GM18870 (cell line): Measurements from ENCODE around the gene GPX3.

Experiments used
- ATAC-seq: cut with Tn5 transposase; IDR thresholded peaks from one replicate; pipeline ENCODE4 v1.9.1; 2021; ENCODE audit warnings: moderate library complexity; ENCODE audit not compliant: unreplicated experiment

The GPX3 gene

DNA sequence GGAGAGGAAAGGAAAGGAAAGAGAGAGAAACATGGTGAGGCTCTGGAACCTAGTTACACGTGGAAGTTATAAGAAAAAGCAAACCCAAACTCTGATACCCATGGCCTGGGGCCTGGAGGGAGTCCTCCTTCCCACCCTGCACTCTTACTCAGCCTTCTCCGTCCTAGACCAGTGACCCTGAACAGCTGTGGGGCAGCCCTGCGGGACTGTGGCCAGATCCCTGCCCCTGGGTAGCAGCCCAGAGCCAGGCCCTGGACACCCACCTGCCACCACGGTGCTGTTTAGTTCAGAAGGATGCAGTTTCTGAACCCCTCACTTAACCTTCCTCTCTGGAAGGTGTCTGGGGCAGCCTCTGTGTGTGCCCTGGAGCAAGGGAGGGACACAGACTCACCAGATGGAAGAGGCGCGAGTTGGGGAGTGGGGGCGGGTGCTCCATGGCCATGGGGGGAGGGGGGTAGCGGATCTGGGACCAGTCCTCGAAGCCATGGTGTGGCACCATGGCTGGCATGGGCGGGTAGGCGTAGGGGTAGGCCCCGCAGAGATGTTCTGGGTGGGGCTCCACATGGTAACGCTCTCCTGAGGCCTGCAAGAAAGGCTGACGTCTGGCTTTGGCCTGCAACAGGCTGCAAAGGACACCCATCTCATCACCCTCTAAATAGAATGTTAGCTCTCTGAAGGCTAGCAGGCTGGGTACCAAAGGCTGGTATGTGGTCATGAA is 13.0 kb downstream of the GPX3 start:
- no peak for ATAC-seq

GRCh38 chr5:151034422-151035379 is 14.3 kb downstream of the GPX3 start:
- no peak for ATAC-seq

DNA sequence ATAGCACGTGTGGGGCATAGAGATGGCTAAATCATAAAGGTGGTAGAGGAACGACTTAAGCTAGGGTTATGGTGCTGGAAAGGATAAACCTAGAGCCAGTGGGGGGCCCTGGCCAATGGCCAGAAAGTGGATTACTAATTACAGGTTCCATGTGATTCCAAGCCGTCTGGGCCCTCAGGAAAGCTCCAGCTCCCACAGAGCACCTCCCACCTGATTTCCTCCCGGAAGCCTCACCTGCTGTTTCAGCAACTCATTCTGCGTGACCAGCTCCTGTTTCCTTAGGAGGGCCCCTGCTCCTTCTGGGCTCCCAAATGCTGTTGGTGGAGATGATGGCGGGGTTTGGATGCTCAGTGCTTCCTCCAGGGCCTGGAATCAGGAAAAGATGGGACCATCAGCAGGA is 16.2 kb downstream of the GPX3 start:
- no peak for ATAC-seq

- no peak for ATAC-seq
Observed at GRCh38 chr5:151037561-151038411, 17.4 kb downstream of the GPX3 start.

DNA sequence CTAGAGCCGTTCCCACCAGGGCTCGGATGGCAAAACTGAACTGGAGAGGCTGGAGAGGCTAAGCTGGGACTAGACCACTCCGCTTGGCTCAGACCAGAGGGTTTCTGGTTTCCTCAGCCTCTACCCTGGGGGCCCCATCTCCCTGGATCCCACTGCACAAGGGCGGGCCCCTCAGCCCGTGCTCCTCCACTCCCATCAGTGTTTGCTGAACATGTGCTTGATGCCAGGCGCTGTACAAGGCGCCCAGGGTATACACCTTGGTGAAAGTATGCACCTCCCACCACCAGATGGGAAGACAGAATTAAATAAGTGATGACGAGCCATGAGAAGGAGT is 18.0 kb downstream of the GPX3 start:
- no peak for ATAC-seq

DNA sequence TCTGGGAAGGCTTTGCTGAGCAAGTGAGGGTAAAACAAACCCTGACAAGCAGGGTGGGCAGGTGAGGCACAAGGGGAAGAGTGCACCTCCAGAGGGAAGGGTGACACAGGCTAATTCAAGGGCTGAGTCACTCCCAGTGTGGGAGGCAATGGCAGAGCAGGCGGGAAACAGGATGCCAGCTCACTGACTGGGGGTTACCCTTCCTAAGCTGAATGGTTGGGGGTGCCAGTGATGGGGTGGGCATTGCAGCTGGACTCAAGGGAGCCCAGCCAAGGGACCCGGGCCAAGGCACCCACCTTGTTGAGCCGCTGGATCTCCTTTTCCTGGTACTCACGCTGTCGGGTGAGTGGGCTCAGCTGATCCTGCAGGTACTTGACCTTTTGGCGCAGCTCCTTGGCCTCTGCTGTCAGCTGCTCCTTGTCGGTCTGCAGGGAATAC is 18.4 kb downstream of the GPX3 start:
- ATAC-seq = no peak

DNA sequence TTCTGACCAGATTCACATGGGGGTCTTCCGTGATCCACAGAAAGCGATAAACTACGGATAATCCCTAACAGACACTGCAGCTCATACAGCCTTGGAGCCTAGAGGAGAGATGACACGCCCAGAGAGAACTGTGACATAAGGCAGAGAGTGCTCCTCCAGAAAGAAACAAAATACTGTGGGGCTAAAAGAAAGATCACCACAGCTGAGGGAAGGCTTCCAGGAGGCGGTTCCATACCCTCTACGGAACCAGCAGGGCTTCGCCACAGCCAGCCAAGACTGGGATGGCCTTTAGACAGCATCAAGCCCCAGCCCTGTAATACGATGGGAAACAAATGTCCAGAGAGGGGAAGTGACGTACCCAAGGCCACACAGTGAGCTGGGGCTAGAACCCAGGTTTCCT is 19.3 kb downstream of the GPX3 start:
- ATAC-seq = no peak

DNA sequence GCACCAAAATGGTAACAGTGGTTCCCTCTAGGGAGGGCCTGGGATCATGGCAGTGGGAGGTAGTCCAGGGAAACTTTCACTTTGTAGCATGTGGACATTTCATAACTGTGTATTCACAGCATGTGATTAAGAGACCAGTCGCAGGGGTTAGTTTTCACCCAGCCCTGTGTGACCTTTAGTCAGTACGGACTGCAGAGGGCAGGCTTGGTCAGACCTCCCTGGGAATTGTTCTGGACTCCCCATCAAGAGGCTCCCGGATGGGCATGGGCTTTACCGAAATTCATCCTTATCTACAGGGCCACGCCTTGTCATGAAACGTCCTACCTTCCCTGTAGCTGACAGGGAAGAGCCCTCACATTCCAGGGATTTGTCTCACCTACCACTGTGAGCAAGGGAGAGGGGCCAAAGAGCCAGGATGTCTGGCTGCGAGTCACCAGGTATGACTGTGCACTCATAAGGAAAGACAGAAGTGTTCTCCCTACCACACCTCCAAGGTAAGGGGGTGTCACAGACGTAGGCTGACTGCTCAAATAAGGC is 19.9 kb downstream of the GPX3 start:
- ATAC-seq = no peak

DNA sequence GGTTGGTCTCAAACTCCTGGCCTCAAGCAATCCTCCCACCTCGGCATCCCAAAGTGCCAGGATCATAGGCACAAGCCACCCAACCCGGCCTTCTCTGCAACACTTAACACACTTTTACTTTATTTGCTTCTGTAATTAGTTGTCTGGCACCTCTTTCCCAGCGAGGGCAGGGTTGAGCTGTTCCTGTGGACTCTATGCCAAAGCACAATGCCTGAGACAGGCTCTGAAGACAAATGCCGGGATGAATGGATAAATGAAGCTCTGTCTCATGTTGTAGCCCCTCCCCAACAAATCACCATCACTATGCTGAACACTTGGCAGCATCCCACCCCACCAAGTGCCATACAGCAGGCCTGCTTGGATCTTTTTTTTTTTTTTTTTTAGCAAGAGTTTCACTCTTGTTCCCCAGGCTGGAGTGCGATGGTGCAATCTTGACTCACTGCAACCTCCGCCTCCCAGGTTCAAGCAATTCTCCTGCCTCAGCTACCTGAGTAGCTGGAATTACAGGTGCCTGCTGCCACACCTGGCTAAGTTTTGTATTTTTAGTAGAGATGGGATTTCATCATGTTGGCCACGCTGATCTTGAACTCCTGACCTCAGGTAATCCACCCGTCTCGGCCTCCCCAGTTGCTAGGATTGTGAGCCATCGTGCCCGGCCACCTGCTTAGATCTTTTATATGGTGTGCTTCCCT is 21.3 kb downstream of the GPX3 start:
- no peak for ATAC-seq

DNA sequence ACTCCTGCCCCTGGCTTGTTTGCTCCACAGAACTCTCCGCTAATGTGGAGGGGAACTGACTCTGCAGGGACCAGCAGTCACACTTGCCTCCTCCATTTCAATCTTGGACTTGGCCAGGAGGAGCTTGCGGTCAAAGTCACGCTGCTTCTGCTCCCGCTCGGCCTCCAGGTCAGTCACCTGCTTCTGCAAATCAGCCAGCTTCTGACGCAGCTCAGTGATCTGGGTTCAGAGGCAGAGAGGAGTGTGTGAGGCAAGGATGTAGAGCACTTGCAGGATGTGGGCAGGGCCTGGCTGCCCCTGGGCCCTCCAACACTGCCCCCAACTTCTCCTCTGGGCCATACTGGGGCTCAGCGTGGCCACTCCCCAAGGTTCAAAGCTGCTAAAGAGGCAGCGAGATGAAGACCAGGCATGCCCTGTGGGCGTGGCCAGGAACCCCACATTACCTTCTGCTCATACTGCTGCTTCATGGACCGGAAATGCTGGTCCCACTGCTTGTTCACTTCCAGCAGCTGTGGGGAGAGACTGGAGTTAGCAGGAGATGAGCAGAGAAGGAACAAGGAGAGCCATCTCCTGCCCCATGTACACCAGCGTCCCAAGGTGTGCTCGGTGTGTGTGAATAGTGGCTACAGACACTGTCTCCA is 22.2 kb downstream of the GPX3 start:
- no peak for ATAC-seq

- ATAC-seq = no peak
Observed at GRCh38 chr5:151047814-151048425, 27.5 kb downstream of the GPX3 start.

DNA sequence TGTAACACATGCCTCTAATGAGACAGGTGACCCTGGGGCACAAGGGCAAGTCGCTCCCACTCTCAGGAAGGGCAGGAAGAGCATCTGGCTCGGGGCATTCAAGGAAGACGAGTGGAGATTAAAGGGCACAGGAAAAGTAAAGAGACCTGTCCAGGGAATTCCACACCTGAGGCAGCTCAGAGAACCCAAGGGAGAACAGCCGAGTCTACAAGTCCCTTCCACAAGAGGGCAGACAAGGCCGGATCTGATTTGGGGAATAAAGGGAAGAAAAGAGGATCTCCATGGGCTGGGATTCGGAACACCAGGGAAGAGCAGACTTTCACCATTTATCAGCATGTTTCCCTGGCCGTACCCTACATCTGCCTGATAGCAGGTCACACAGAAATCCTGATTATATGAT is 28.1 kb downstream of the GPX3 start:
- no peak for ATAC-seq

- peak; percentile 76 for ATAC-seq
Observed at GRCh38 chr5:151051066-151051930, 30.9 kb downstream of the GPX3 start.

GRCh38 chr5:151051931-151052608 is 31.7 kb downstream of the GPX3 start:
- ATAC-seq = no peak

DNA sequence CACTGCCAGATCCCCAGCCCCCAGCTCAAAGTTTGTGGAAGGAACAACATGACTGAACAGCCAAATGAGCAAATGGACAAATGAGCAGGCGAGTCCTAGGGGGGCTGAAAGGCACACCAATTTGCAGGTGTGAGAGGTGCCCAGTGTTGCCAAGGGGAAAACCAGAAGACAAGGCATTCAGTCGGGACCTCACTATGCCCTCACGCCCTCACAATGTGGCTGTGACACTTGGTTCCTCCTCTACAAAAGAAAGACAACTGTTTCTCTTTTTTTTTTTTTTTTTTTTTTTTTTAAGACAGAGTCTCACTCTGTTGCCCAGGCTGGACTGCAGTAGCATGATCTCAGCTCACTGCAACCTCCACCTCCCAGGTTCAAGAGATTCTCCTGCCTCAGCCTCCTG is 32.4 kb downstream of the GPX3 start:
- no peak for ATAC-seq

DNA sequence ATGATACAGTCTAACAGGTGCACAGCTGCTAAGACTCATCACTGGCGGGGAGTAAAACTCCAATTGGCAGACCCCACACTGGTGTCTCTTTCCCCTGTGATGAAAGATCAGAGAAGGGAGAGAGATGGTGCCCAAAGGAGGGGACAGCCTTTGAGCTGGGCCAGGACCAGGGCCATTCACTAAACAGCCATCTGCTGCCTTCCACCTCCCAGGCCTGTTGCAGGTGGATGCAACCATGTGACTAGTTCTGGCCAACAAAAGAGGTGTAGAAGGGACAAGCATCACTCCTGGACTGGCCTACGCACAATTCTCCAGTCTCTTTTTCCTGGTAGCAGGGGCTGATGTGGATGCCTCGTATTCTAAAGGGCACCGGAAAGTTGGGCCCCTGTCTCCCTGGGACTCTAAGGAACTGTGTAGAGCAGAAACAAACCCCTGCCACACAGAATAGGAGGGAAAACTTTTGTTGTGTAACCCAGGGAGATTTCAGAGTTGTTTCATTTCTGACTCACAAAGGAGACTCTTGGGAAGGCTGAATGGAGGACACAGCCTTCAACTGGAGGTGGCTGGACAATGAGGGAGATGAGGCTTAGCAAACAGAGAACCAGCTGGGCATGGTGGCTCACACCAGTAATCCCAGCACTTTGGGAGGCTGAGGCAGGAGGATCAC is 33.5 kb downstream of the GPX3 start:
- ATAC-seq = no peak

DNA sequence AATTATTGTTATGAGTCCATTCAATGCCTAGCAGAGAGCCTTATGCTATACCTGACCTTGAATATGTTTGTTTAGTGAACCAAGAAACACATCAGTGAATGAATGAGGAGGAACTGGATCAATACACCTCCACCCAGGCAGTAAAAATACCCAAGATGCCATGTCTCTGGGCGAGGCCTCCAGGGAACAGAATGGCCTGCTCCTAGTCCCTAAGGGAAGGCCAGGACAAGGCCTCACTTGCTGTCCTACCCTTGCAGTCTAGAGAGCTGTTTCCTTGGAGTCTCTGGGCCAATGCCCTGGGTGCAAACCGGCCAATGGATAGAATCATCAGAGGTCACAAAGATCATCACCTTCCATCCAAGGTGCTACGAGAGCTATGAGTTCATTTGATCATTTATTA is 34.3 kb downstream of the GPX3 start:
- ATAC-seq = no peak

GRCh38 chr5:151055336-151055735 is 34.9 kb downstream of the GPX3 start:
- no peak for ATAC-seq
